ENCODE measurements around the gene DUSP10.

DUSP10 gene

DNA sequence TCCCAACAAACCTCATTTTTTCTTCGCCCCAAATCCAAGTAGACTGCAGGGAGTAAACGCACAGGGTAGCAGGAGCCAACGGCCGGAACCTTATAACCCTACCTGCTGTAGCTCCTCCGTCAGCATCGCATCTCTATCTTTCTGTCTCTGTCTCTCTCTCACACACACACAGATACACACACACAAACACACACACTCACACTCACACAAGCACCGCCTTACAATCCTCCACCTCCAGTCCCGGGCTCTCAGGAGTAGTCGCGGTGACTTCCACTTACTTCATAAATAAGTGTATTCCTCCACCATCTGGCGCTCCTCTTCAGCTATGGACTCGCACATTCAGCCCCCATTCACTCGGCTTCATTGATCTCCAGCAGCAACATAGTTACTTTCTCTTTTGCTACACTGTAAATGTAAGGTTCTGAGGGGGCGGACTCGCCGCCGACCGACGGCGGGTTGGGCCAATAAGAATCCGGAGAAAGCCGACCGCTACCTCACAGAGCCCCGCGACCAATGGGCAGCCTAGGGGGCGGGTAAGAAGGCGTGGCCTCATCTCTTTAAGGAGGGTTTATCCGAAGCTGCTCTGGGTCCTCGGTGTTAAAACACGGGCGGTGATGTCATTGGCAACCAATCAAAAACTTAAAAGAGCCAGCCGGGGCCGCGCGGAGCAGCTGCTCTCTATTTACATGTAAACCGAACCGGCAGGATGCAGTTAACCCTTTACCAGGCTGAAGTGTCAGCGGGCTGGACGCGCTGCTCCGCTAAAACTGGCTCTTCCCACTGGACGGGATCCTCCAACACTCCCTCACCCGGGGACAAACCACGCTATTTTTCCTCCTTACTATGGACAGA, at the start of gene DUSP10:
Gene DUSP10 (minus strand): TSS at position 387 of the 852 bp plus-strand sequence. CDS start 2,345 bp downstream, outside the sequence.
- Mint-ChIP-seq H3K36me3 (ENCODE audit: low read depth) (peaks cover 9% of the 10 kb centered on the region), H3K4me3 (peak within 1 kb of the TSS in 2 of 3 experiments; percentile 66 to 75), H3K27ac (no peak within 1 kb of the TSS), H3K4me1 (peaks cover 5% of the 10 kb centered on the region), H3K9me3 (no peaks in the 10 kb centered on the region), H3K27me3 (ENCODE audit: low read depth) (peaks cover 23% of the 10 kb centered on the region)
- TF ChIP-seq, protein P1, sequence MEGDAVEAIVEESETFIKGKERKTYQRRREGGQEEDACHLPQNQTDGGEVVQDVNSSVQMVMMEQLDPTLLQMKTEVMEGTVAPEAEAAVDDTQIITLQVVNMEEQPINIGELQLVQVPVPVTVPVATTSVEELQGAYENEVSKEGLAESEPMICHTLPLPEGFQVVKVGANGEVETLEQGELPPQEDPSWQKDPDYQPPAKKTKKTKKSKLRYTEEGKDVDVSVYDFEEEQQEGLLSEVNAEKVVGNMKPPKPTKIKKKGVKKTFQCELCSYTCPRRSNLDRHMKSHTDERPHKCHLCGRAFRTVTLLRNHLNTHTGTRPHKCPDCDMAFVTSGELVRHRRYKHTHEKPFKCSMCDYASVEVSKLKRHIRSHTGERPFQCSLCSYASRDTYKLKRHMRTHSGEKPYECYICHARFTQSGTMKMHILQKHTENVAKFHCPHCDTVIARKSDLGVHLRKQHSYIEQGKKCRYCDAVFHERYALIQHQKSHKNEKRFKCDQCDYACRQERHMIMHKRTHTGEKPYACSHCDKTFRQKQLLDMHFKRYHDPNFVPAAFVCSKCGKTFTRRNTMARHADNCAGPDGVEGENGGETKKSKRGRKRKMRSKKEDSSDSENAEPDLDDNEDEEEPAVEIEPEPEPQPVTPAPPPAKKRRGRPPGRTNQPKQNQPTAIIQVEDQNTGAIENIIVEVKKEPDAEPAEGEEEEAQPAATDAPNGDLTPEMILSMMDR (IDR thresholded peaks at IDR 0.05; ENCODE audit: unreplicated experiment in 3 of 3), result no peak

DNA sequence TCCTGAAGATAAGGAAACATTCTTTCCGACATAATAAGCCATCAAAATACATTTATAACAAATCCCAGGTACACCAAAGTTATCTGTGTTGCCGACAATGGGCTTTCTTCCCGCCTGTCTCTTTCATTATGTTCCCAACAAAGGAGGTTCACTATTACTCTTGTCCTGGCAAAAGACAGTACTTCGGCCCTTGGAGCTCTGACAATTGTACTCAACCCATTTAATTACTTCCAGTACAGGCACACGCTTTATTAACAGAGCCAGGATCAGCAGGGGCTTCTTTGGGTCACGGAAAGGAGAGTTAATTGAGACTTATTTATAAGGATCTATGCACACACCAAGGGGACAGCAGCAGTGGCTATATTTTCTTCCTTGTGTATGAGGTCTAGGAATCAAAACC, 46.6 kb upstream of the DUSP10 start:
- peaks cover 3% of the 10 kb centered on the region for H3K27me3 Mint-ChIP-seq (ENCODE audit: low read depth)
- no peaks in the 10 kb centered on the region for H3K4me1 Mint-ChIP-seq
- no peaks in the 10 kb centered on the region for H3K36me3 Mint-ChIP-seq (ENCODE audit: low read depth)
- H3K27ac Mint-ChIP-seq, result no peak overlapping the region
- TF ChIP-seq, protein P1 (IDR thresholded peaks at IDR 0.05; ENCODE audit: unreplicated experiment in 3 of 3), result no peak
- H3K4me3 Mint-ChIP-seq, result no peak overlapping the region
- no peaks in the 10 kb centered on the region for H3K9me3 Mint-ChIP-seq

DNA sequence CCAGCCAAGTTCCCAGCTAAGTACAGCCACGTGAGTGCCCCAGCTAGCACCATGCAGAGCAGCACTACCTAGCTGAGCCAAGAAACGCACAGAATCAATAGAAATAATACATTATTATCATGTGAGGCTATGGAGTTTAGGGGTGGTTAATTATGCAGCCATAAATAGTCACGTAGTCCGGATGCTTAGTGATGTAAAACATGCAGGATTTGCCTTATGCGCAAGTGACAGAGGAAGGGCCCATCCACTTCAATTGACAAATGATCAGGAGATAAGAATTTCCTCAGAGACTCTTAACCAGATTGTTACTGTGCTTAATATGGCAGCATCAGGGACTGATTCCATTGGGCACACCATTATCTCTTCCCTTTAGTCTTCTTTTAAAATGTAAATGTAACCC, 44.8 kb upstream of the DUSP10 start:
- H3K27ac Mint-ChIP-seq, result no peak overlapping the region
- no peak overlapping the region for H3K4me3 Mint-ChIP-seq
- H3K27me3 Mint-ChIP-seq (ENCODE audit: low read depth), result peaks cover 7% of the 10 kb centered on the region
- H3K36me3 Mint-ChIP-seq (ENCODE audit: low read depth), result no peaks in the 10 kb centered on the region
- no peaks in the 10 kb centered on the region for H3K4me1 Mint-ChIP-seq
- TF ChIP-seq, protein P1 (IDR thresholded peaks at IDR 0.05; ENCODE audit: unreplicated experiment in 3 of 3), result no peak
- H3K9me3 Mint-ChIP-seq, result no peaks in the 10 kb centered on the region

DNA sequence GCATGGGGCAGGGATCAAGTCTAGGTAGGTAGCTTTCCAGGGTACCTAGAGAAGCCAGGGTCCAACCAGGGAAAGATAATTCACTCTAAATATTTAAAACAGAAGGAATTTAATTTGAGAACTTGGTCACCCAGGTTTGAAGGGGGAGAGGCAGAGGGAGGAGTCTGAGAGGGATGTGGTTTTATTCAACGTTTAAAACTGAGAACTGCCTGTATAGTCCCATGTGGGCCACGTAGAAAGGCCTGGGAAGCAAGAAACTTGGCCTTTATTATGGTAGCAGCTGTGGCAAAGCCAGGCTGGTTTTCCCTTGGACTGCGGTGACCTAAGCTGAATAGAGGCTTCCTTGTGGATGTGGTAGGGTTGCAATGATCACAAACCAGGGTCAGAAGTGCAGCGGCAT, 42.0 kb upstream of the DUSP10 start:
- Mint-ChIP-seq H3K9me3 (no peaks in the 10 kb centered on the region), H3K4me3 (no peak overlapping the region), H3K36me3 (ENCODE audit: low read depth) (no peaks in the 10 kb centered on the region), H3K27me3 (ENCODE audit: low read depth) (peaks cover 10% of the 10 kb centered on the region), H3K27ac (no peak overlapping the region), H3K4me1 (no peaks in the 10 kb centered on the region)
- TF ChIP-seq, protein P1 (IDR thresholded peaks at IDR 0.05; ENCODE audit: unreplicated experiment in 3 of 3), result no peak

DNA sequence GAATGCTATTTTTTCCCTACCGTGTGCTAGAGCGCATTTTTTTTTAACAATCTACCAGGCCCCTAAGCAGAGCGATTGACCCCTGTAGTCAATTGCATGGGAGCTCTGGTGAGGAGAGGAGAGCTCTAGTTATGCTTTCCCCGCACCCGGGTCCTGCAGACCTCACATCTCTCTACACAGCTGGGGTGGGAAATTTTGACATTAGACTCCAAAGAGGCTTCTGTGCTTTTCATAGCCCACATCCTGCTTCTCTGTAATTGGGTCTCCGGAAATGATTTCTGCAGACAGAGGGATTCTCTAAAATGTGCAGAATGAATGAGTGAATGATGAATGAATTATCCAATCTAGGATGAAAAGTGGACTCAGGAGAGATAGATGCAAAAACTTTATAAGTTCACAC, 41.5 kb upstream of the DUSP10 start:
- Mint-ChIP-seq H3K27ac (no peak overlapping the region), H3K27me3 (ENCODE audit: low read depth) (peaks cover 14% of the 10 kb centered on the region), H3K4me3 (no peak overlapping the region), H3K4me1 (no peaks in the 10 kb centered on the region), H3K9me3 (no peaks in the 10 kb centered on the region), H3K36me3 (ENCODE audit: low read depth) (no peaks in the 10 kb centered on the region)
- TF ChIP-seq, protein P1 (IDR thresholded peaks at IDR 0.05; ENCODE audit: unreplicated experiment in 3 of 3), result no peak

DNA sequence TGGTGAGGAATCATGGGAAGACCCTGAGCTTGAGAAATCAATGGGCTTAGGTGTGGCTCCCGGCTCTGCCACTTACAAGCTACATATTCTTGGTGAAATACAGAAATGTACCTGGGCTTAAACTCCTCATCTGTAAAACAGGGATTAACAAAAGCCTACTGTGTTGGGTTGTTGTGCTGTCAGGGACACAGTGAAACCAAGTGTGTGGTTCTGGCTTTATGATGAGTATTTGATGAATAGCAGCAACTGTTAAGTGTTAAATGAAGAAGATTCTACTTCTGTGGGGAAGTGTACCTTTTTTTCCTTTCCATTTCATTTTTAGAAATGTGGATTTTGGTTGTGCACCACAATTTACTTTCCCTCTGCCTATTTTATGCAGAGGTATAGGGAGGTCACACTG, 41.1 kb upstream of the DUSP10 start:
- H3K4me1 Mint-ChIP-seq, result no peaks in the 10 kb centered on the region

More for the DNA sequence above, 41.1 kb upstream of the DUSP10 start:
- H3K36me3 Mint-ChIP-seq (ENCODE audit: low read depth), result no peaks in the 10 kb centered on the region
- H3K9me3 Mint-ChIP-seq, result no peaks in the 10 kb centered on the region
- H3K27me3 Mint-ChIP-seq (ENCODE audit: low read depth), result peaks cover 14% of the 10 kb centered on the region
- H3K27ac Mint-ChIP-seq, result no peak overlapping the region
- TF ChIP-seq, protein P1 (IDR thresholded peaks at IDR 0.05; ENCODE audit: unreplicated experiment in 3 of 3), result no peak
- no peak overlapping the region for H3K4me3 Mint-ChIP-seq
